B cell (primary cell): ENCODE data around the gene ZNF142.

Experiments used
- CTCF ChIP-seq: fragments of 200-600 bp; IDR thresholded peaks from one replicate; pipeline ENCODE4 v1.8.0; 2022; ENCODE audit warnings: antibody characterized with exemption, mild to moderate bottlenecking
- EZH2 ChIP-seq: IDR thresholded peaks from 2 replicates; pipeline ENCODE4 v1.6.1; 2012; ENCODE audit warnings: borderline replicate concordance, low read depth, mild to moderate bottlenecking, moderate library complexity, low read length; ENCODE audit not compliant: insufficient read depth, poor library complexity, severe bottlenecking

DNA sequence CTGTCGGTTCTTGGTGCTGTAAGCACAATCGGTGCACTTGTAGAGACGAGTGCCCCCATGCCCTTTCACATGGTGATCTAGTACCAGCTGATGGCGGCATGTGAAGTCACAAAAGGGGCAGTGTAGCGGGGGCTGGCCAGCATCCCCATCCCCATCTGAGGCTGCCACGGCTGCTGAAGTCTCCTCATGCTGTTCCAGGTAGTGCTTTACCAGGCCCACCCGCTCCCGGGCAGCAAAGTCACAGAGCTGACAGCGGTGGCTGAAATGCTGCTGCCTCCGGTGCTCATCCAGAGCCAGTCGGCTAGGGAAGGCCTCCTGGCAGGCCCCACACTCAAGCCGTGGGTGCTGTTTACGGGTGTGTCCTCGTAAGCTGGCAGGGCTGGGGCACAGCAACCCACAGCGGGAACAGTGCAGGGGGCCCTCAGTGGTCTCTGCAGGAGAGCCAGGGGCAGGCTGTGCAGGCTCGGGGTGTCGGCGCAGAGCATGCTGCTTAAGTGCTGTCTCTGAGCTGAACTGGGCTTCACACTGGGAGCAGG, 17.2 kb downstream of the ZNF142 start:
- TF ChIP-seq CTCF (no peak), EZH2 (no peak)
